HEK293T (cell line): ENCODE measurements around the gene TMEM119.

Experiments used
- ARNT ChIP-seq: fragments of 450-650 bp; IDR thresholded peaks from 2 replicates; pipeline ENCODE4 v1.6.1; 2017; ENCODE audit warnings: mild to moderate bottlenecking
- CTBP1 ChIP-seq: fragments of 450-650 bp; IDR thresholded peaks from 2 replicates; pipeline ENCODE4 v1.6.1; 2016; ENCODE audit warnings: borderline replicate concordance
- FOXK2 ChIP-seq: fragments of 450-650 bp; IDR thresholded peaks from 2 replicates; pipeline ENCODE4 v1.6.1; 2016; ENCODE audit warnings: mild to moderate bottlenecking
- FOXM1 ChIP-seq: fragments of 450-650 bp; IDR thresholded peaks from 2 replicates; pipeline ENCODE4 v1.6.1; 2017; ENCODE audit warnings: mild to moderate bottlenecking, borderline replicate concordance
- HDGF ChIP-seq: fragments of 450-650 bp; IDR thresholded peaks from 2 replicates; pipeline ENCODE4 v1.6.1; 2017; ENCODE audit warnings: antibody characterized with exemption, borderline replicate concordance
- NFRKB ChIP-seq: fragments of 450-650 bp; IDR thresholded peaks from 2 replicates; pipeline ENCODE4 v1.6.1; 2016; ENCODE audit warnings: mild to moderate bottlenecking, moderate library complexity
- SP1 ChIP-seq: fragments of 450-650 bp; IDR thresholded peaks from 2 replicates; pipeline ENCODE4 v1.6.1; 2017
- SUZ12 ChIP-seq: fragments of 450-650 bp; IDR thresholded peaks from 2 replicates; pipeline ENCODE4 v1.6.1; 2016; ENCODE audit warnings: mild to moderate bottlenecking
- ZNF384 ChIP-seq: fragments of 450-650 bp; IDR thresholded peaks from 2 replicates; pipeline ENCODE4 v1.6.1; 2016
- TF ChIP-seq, protein P1 (sequence below): fragments of 450-650 bp; IDR thresholded peaks from 2 replicates; pipeline ENCODE4 v1.6.1; 2016

DNA sequence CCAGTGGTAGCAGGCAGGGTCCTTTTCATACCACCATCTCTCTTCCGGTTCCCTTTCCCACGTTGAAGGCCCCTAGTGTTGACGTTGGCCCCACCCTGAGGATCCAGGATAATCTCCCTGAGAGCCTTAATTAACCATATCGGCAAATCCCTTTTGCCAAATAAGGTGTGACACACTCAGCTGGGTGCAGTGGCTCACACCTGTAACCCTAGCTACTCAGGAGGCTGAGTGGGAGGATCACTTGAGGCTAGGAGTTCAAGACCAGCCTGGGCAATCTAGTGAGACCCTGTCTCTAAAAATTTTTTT is 2.8 kb upstream of the TMEM119 start:
- TF ChIP-seq HDGF (no peak), NFRKB (no peak), ARNT (no peak), SP1 (no peak), SUZ12 (no peak), FOXK2 (no peak), FOXM1 (no peak), ZNF384 (no peak), CTBP1 (no peak)
- TF ChIP-seq, protein P1, sequence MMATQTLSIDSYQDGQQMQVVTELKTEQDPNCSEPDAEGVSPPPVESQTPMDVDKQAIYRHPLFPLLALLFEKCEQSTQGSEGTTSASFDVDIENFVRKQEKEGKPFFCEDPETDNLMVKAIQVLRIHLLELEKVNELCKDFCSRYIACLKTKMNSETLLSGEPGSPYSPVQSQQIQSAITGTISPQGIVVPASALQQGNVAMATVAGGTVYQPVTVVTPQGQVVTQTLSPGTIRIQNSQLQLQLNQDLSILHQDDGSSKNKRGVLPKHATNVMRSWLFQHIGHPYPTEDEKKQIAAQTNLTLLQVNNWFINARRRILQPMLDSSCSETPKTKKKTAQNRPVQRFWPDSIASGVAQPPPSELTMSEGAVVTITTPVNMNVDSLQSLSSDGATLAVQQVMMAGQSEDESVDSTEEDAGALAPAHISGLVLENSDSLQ, result no peak
